Stimulated activated CD4-positive, alpha-beta T cell treated with anti-CD3 and anti-CD28 coated beads, TNF-alpha, amount 100 ng/mL, for 48 hours (primary cell): Measurements from ENCODE around the gene PCSK9.
"Not testable (repeated sequence)": the region's sequence is repeated elsewhere in the genome, so short reads cannot be mapped to it uniquely, and the experiment has no call there.

Experiments used
- DNase-seq, 3 donors: peaks; one replicate each; pipeline ENCODE4 v3.0.0-alpha.2; 2020; ENCODE audit warnings: low read depth in 3 of 3

PCSK9 gene

GRCh38 chr1:55010194-55010886 is 29.0 kb upstream of the PCSK9 start:
- DNase-seq, result no peak

- DNase-seq, result no peak
These were observed 28.5 kb upstream of the PCSK9 start for GRCh38 chr1:55010887-55011217.

DNA sequence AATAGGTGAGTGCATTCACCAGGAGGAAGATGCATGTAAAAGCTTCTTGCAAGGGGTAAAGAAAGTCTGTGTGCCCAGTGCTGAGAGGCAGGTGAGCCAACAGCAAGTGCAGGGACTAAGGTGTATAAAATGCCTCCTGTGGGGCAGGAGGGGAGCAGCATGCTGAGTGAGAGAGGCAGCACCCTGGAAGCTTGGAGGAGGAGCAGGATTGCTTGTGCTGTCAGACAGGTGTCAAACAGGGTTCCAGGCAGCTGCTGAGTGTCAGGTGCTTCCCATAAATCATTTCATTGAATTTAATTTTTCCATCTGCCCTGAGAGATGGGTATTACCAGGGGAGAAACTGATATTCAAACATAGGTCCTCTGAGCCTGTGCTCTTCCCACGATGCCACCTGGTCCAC is 26.7 kb upstream of the PCSK9 start:
- DNase-seq, result no peak

GRCh38 chr1:55015123-55015522 is 24.2 kb upstream of the PCSK9 start:
- DNase-seq, result no peak

DNA sequence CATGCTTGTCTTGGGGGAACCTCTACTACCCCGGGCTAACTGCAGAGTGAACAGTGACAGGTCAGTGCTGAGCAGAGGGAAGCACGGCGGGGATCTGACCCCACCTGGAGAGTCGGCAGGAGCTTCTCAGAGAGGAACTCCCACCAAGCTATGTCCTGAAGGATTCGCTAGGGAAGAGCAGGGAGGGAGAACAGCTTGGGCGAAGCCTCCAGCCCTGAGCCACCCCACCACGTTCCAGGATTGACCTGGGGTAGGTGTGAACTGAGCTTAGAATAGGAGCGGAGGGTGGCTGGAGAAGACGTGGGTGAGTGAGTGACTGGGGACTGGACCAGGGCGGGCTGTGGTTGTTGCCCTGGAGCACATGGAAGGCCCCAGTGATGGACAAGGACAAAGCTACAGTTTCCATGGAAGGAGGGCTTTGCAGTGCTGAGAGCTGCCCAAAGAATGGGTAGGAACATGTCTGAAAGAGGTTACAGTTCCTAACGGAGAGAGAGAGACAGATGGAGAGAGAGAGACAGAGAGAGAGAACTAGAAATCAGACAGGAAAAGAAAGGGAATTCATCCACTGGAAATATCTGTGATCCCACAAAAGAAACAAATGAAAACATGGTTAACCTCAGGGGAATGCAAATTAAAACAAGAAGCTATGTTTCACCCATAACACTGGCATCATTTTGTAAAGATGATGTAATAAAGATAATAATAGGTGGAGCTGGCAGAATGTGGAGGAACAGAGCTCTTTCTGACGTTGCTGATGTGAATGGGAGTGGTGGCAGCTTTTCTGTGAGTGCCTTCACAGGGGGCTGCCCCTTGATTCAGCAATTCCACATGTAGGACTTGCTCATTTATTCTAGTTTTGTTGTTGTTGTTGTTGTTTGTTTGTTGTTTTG is 23.4 kb upstream of the PCSK9 start:
- no peak for DNase-seq

DNA sequence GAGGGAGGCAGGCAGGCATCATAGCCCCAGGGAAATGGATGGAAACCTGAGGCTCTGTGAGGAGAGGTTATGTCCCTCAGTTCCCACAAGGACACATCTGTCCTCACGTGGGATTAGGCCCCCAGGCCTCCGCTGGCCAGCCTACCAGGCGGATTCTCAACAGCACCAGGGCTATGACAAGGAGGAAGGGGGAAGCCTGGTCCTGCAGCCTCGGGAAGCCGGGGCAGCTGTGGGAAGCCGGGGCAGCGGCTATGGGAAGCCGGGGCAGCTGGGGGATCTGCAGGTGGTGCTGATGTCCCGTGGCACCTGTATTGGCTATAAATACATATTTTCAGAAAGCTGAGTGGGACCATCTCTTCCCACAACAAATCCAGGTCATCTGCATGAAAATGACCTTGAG is 21.0 kb upstream of the PCSK9 start:
- DNase-seq, result no peak

DNA sequence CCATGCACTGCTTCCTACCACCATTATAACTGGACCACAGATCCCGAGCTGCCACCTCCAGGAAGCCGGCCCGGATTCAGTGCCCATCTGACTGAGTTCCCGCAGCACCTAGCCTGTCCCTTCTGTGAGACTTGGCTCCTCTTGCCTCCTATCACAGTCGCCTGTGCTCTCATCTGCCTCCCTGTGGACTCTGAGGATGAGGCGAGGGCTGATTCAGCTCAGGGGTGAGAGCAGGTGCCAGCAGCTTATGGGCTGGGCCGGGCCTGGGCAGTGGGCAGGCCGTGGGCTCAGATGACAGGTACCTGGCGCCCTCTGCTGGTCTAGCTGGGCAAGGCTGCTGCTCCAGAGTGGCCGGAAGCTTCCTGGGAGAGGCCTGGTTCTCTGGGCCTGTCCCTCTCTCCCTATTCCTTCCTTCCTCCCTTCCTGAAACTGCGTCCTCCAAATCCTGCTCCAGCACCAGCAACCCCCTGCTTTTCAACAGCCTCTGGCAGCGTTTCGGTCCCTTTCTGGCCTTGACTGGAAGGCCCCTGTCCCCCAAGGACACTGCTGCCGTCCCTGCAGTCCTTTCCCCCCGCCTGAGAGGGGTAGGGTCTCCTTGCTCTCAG is 17.3 kb upstream of the PCSK9 start:
- DNase-seq, result peak; percentile 51 to 68 (median 66)

- not testable (repeated sequence) for DNase-seq
These were observed 15.2 kb upstream of the PCSK9 start for GRCh38 chr1:55024163-55024562.

- not testable (repeated sequence) for DNase-seq
These were observed 12.7 kb upstream of the PCSK9 start for GRCh38 chr1:55026682-55027081.

GRCh38 chr1:55031098-55031497 is 8.2 kb upstream of the PCSK9 start:
- DNase-seq, result not testable (repeated sequence)

- no peak for DNase-seq
These were observed 6.1 kb upstream of the PCSK9 start for GRCh38 chr1:55033265-55033614.

DNA sequence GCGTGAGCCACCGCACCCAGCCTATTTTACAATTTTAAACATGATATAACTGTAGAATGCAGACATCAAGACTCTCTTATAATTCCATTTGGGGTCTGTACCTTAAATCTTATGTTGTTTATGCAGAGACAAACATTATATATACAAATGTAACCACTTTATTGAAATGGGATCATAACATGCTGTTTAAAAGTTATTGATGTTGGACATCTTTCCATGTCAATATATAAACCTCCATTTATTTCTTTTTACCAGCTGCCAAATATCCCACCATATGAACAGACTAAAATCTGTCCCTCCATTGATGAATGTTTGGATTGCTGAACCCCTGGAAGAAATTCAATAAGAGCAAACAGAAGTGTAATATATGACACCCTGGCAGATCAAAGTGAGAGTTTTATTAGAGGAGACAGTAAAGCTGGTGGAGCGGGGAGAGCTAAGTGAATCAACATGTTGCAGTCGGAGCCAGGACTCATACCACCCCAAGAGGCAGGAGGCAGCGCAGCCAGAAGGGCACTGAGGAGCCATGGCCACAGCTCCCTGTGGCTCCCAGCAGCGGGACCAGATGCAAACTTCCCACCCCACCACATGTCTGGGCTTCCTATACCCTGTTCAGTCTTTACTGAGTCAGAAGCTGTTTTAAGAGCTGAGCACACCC is 4.7 kb upstream of the PCSK9 start:
- DNase-seq, result no peak

DNA sequence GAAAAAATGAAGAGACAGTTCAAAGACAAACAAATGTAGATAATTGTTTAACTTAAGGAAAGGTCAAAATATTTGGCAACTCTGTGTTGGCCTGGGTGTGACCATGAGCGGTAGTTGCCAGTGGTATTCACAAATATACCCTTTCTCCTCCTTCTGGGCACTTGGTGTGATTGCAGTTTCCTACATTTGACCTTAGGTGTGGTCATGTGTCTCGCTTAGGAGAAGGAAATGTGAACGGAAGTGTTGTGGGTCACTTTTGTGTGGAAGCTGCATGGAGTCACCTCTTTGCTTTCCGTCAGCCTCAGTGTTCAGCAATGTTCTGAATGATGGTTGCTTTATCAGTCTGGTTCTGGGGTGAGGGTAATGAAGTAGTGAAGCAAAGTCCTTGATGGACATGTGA is 3.4 kb upstream of the PCSK9 start:
- DNase-seq, result no peak

GRCh38 chr1:55037733-55038551 is 1.4 kb upstream of the PCSK9 start:
- no peak for DNase-seq

DNA sequence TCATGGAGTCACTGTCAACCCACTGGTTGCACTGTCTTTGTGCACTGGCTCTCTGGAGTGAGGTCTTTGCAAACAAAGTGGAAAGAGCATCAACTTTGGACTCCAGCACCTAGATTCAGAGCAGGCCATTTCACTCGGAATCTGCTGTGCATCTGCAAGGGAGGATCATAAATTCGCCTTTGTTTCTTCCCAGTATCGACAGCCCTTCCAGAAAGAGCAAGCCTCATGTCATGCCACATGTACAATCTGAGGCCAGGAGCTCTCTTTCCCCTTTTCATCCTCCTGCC is 853 bp upstream of the PCSK9 start:
- DNase-seq, result no peak

GRCh38 chr1:55038974-55039341 is 390 bp upstream of the PCSK9 start:
- DNase-seq, result no peak

GRCh38 chr1:55040083-55040932 is 960 bp downstream of the PCSK9 start:
- DNase-seq, result no peak

DNA sequence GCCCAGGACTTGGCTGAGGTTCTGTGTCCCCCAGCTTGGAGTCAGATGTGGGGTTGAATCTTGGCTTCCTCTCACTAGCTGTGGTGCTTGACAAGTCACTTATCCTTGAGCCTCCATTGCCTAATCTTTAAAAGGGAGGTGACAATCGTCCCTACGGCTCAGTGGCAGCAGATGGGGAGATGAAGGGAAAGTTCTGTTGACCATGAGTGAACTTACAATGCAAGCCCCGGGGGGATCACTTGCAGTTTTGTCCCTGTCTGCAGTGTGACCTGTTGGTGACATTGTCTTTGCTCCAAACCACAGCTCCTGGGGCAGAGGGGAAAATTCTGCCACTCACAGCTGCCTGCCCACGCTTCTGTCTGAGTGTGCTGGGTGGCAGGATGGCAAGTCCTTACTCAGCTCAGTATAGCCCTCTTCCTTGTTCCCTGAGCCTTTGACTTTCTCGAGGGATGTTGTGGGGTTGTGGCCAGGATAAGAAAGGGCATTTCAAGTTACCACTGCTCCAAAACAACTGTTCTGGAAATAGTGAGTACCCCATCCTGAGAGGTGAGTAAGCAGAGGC is 1.7 kb downstream of the PCSK9 start:
- DNase-seq, result no peak

GRCh38 chr1:55041613-55042012 is 2.3 kb downstream of the PCSK9 start:
- no peak for DNase-seq

- DNase-seq, result no peak
These were observed 3.7 kb downstream of the PCSK9 start for GRCh38 chr1:55043011-55043410.

GRCh38 chr1:55043726-55044125 is 4.4 kb downstream of the PCSK9 start:
- no peak for DNase-seq
